ENCODE data around the gene HADHB.
A peak's percentile ranks its signal among the peaks of the same experiment; 100 is the strongest.
"Not testable (repeated sequence)": the region's sequence is repeated elsewhere in the genome, so short reads cannot be mapped to it uniquely, and the experiment has no call there.

HADHB gene

DNA sequence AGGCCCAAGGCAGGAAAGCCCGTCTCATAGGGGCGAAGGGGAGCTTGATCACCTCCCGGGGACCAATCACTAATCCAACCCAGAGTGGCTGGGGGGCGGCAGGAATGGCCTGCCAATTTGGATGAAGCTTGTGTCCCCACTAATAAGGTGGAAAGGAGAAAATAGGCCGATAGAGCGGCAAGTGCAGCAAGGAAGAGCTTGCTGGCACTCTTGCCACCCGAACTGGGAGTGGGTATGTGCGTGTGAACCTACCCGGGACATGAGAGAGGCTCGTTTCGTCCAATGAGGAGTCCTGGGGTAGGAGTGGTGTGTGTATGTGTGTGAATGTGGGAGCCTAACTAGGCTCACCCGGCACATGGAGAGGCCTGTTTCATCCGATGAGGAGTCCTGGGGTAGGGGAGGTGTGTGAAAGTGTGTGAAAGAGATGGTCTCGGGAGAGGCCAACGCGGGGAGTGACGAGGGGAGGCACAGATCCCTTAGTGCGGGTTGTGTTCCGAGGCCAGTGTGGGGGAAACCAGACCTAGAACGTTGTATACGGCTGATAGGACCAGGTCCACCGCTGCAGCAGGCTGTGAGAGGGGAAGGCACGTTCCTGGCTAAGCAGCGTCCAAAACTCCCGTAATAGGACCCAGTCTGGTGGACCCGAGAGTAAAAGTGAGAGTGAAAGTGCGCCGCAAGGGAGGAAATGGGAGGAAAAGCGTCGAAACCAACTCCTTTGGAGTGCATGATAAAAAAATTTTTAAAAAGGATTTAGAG, 54.1 kb downstream of the HADHB start:
- DNase-seq: no peak

- DNase-seq: no peak
Observed at GRCh38 chr2:26299471-26300101, 54.8 kb downstream of the HADHB start.

DNA sequence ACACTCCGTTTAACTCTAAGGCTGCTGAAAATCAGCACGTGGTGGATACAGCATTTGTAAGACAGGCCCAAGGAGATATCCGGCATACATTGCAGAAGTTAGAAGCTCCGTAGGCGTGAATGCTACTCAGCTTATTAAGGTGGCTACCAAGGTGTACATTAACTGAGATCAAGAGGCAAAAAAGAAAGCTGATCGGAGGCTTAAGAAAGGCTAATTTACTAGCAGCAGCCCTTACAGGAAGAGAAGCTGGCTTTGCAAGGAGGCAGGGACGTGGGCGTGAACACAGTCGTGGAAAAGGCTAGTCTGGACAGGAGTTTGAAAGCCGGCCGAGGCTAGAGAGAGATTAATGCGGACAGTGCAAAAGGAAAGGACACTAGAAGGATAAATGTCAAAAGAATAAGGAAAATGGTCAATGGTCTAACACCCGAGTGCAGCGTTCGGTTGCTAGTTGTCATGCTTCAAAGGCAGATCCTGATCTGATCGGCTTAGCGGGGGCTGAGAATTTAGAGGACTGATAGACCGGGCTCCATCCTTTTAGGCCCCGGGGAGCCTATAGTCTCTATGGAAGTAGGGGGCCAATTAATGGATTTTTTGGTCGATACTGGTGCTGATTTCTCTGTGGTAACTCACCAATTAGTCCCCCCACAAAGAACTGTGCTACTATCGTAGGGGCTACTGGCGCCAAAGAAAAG, 55.6 kb downstream of the HADHB start:
- DNase-seq: no peak

DNA sequence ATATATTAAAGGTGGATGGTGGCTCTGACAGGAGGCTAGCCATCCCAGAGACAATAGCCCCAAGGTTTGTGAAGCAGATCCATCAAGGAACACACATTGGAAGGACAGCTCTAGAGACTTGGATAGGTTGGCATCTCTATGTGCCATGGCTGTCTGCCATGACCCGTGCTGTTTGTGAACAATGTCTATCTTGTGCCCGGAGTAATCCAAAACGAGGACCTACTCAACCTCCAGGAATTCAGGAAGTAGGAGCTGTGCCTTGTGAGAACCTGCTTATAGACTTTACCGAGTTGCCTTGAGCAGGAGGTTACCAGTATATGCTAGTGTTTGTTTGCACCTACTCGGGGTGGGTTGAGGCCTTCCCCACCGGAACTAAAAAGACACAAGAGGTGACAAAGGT, 58.1 kb downstream of the HADHB start:
- DNase-seq: no peak

DNA sequence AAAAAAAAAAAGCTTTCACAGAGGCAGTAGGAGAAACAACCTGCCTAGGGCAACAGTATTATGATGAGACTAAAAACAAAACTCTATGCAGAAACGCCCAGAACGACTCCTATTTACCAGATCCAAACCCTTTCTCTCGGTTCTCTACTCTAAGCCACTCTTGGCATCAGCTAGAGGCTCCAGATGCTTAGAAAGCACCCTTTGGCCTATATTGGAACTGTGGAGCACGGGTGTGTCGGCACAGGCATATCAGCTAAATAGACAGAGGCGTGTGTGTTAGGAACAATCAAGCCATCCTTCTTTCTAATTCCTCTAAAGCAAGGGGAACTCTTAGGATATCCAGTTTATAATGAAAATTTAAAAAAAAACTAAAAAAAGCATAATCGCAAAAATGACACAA, 60.4 kb downstream of the HADHB start:
- not testable (repeated sequence) for DNase-seq

DNA sequence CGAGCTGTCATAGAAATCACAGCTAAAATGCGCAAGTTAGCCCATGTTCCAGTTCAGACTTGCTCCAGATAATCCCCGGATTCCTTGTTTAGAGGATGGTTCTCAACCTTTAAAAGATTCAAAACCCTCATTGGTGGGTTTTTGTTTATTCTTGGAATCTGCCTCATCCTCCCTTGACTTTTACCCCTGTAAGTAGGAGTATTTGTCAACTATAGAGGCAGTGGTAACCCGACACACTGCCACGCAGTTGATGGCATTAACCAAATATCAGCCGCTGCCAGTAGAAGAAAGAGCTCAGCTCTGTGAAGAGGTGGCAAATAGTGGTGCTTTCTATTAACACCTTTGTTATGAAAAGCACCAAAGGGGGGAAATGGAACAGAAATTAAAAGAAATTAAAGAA, 60.8 kb downstream of the HADHB start:
- no peak for DNase-seq

- no peak for DNase-seq
Observed at GRCh38 chr2:26309921-26310320, 65.2 kb downstream of the HADHB start.

DNA sequence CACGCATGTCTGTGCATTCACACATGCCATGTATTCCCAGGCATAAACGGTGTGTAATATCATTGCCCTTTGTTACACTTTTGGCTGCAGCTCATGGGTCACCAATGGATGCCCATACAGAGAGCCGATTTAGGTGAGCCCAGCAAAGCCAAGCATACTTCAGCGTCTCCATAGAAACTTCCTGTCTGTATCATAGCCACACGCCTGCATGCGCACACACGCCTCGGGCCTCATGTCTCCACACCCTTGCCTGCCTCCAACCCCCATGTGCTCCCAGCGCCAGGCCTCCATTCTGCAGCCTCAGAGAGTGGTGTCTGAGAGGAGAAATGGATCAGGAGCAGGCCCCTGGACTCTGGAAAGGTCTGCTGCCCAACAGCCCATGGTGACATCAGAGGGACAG, 67.7 kb downstream of the HADHB start:
- DNase-seq: no peak

DNA sequence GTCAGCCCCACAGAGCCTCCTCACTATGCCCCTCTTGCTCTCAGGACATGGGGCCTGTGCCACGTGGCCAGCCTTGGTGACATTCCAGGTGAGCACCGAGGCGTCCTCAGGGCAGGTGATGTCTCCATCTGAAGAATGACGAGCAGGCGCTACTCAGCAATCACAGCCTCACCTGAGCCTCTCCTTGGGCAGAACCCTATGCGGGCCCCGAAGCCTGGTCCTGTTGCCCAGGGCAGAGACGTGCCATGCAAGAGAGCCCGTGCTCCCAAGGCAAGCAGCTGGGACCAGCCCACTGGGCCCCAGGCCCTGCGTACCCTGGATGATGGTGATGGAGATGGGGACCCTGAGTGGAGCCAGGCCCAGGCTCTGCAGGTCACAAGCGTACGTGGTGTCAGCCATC, 68.7 kb downstream of the HADHB start:
- no peak for DNase-seq

GRCh38 chr2:26314243-26314642, 69.5 kb downstream of the HADHB start:
- DNase-seq: no peak

GRCh38 chr2:26316041-26316440, 71.3 kb downstream of the HADHB start:
- peak in 1 of 3 experiments; percentile 27 for DNase-seq

- DNase-seq: no peak
Observed at GRCh38 chr2:26316845-26317244, 72.1 kb downstream of the HADHB start.

DNA sequence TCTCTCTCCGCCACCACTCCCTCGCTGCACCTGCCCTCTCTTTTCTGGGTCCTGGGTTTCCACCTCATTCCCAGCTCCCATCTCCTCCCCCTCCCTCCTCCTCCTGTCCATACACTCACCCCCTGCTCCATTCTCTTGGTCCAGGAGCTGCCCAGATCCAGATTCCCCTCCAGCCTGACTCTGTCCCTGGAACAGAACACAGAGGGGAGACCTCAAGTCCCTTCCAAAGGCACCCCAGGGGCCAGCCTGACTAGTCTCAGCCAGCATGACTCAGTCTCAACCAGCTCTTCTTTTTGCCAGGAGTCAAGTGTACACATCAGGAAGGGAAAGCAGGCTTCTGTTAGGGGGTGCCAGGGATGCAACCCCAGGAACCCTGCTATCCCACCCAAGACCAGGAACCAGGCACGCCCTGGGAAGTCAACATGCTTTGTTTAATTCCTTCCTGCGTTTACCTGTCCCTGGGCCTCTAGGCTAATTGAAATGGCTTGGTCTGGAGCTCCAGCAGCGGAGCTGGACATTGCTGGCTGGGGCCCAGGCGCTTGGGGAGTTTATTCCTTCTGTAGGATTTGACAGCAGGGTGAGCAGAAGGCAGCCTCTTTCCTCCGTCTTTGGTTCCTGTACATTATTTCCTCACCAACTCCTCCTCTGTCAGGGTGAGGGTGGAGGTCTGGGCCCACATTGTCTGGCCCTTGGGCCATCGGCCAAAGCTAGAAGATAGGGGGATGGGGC, 72.8 kb downstream of the HADHB start:
- DNase-seq: no peak

DNA sequence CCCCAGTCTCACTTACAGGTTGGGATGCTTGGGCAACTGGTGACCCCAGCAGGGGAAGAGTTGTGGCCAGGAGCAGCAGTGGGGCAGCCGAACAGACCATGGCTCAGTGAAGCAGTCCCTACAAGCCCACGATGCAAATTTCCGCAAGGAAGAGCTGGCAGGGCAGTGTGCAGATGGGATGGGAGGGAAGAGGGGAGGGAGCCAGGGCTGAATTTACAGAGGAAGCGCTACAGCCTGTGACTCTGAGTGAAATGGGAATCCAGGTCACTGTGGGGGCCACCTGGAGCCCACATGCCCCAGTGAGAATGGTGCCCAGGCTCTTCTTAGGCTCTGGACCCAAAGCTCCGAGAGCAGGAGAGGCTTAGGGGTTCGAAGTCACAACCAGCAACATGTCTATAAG, 74.2 kb downstream of the HADHB start:
- DNase-seq: no peak

DNA sequence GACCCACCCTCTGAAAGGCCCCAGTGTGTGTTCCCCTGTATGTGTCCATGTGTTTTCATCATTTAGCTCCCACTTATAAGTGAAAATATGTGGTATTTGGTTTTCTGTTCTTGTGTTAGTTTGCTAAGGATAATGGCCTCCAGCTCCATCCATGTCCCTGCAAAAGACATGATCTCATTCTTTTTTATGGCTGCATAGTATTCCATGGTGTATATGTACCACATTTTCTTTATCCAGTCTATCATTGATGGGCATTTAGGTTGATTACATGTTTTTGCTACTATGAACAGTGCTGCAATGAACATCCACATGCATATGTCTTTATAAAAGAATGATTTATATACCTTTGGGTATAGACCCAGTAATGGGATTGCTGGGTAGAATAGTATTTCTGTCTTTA, 79.7 kb downstream of the HADHB start:
- DNase-seq: not testable (repeated sequence)

DNA sequence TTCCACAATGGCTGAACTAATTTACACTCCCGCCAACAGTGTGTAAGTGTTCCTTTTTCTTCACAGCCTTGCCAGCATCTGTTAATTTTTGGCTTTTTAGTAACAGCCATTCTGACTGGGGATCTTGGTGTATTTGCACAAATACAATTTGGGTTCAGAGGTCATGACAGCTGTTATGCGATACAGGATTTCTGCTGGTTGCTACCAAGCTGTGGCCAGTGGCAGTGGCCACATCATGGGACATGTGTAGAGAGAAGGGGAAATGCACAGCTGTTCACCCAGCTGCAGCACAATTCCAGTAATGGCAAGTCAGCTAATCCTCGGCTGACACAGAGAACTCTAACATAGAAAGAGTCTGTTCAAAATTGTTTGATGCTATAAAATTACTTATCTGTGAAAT, 80.2 kb downstream of the HADHB start:
- DNase-seq: no peak

DNA sequence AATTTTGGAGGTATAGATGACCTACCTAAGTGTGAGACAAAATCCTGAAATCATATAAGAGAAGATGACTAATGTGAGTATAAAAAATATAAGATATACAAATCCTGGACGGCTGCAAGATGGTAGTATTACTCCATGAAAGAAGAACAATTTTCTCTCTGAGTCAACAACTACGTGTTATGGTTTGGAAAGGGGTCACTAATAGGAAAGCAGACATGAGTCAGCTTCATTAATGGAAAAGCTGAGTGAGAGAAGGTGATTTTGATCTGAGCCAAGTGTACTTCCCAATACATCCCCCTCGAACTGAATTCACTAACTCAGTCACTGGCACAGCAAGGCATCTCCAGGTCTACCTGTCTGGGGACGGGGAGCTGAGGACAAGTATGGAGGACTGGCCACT, 81.1 kb downstream of the HADHB start:
- DNase-seq: no peak

DNA sequence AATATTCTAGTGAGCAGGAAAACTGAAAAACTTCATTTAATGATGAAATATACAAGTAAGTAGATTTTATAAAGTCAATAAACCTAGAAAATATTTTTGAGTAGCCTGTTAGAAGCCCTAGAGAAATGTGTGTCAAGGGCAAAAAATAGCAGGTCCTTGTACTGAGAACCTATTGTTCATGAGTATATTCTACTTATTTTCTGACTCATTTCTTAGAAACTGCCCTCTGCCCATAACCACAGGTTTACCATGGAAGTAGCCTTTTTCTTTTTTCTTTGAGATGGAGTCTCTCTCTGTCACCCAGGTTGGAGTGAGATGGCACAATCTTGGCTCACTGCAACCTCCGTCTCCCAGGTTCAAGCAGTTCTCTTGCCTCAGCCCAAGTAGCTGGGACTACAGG, 81.8 kb downstream of the HADHB start:
- DNase-seq: no peak

DNA sequence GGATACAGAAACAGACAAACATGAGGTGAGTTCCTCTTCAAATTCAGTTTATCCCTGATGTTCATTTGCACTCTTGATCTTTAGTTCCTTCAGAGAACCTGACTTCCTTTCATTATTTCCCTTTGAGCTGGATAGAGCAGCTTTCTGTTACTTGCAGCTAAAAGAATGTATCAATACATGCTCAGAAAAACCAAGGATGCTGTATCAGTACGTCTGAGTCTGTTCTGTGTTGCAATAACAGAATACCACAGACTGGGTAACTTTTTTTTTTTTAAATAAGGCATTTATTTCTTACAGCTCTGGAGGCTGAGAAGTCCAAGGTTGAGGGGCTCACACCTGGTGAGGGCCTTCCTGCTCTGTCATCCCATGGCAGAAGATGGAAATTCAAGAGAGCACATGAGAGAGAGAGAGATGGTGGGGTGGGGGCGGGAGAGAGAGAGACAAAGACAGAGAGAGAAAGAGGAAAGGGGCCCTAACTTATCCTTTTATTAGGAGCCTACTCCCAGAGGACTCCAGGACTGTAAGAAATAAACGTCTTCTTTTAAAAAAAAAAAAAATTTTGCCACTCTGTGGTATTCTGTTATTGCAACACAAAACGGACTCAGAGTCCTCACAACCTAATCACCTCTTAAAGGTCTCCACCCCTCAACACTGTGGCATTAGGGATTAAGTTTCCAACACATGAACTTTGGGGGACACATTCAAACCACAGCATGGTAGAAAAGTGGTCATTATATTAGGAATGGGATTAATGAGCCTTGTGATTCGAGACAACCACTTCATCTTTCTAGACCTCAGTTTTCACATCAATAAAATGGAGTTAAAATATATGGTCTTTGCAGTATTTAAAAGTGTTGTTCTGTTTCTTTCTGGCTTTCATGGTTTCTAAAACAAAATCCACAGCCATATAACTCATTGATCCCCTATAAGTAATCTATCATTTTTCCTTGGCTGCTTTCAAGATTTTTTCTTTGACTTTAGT, 82.8 kb downstream of the HADHB start:
- no peak for DNase-seq

GRCh38 chr2:26329083-26329482, 84.3 kb downstream of the HADHB start:
- not testable (repeated sequence) for DNase-seq

DNA sequence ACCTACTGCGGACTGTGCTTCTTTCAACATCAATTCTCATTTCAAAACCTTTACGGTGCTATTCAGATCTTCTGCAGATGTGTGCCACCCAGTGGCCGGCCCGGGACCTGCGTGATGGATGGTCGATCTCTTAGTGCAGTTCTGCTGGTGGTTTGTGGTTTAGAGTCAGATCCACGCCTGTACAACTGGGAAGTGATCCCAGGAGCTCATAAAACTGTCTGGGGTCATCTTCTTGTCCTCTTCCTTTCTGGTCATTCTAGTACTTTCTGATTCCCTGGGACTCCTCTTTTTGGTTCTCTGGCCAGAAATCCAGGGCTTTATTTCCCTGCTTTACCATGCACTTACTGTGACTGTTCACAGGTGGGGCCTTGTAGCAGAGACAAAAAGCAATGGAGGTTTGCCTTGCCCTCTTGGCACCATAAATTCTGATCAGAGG, 85.4 kb downstream of the HADHB start:
- DNase-seq: peak; percentile 58 to 83 (median 79)

- DNase-seq: no peak
Observed at GRCh38 chr2:26330604-26331003, 85.9 kb downstream of the HADHB start.

Data from NCI-H1417 (cell line).